Stomach (tissue), 9 donors: ENCODE measurements around the gene LCA5L. TPM values are rescaled to one million over a fixed set of nuclear protein-coding genes. Genes with fewer than 3 reads are reported as not detected.

Experiments used
- DNase-seq, 2 donors: peaks; one replicate each; pipeline versions ENCODE4 v3.0.0 to v3.0.0-alpha.2; 2013 to 2019
- H3K27ac ChIP-seq, 5 donors: fragments of 200-600 bp in 4 of 5; sonication (generic) in 4 of 5; one replicate each; pipeline ENCODE4 v1.5.1; 2013 to 2019; ENCODE audit warnings: mild to moderate bottlenecking in 1 of 5, moderate library complexity in 1 of 5
- H3K27me3 ChIP-seq, 3 donors: fragments of 200-600 bp; sonication (generic); one replicate each; pipeline ENCODE4 v1.5.1; 2017 to 2019; ENCODE audit warnings: mixed run types in 1 of 3
- H3K36me3 ChIP-seq, 4 donors: fragments of 200-600 bp; sonication (generic); 1 replicate in 3 of 4; 2 replicates in 1 of 4; pipeline ENCODE4 v1.5.1; 2016 to 2019
- H3K4me1 ChIP-seq, 4 donors: fragments of 200-600 bp; sonication (generic); one replicate each; pipeline ENCODE4 v1.5.1; 2016 to 2019
- H3K4me3 ChIP-seq, 4 donors: fragments of 200-600 bp; sonication (generic) in 3 of 4; one replicate each; pipeline ENCODE4 v1.5.1; 2016 to 2019; ENCODE audit warnings: mild to moderate bottlenecking in 1 of 4
- H3K9me3 ChIP-seq, 4 donors: fragments of 200-600 bp; sonication (generic); one replicate each; pipeline ENCODE4 v1.5.1; 2016 to 2019
- CTCF ChIP-seq, 7 experiments: fragments of 450-650 bp in 4 of 7; fragments of 200-600 bp in 3 of 7; sonication (generic) in 3 of 7; IDR thresholded peaks; one replicate each; pipeline ENCODE4 v1.5.1; 2016 to 2019; ENCODE audit warnings: antibody characterized with exemption in 7 of 7, control low read depth in 2 of 7, mild to moderate bottlenecking in 1 of 7
- EP300 ChIP-seq: sonication (generic); formaldehyde crosslinking; IDR thresholded peaks from one replicate; pipeline ENCODE4 v1.6.1; 2017; ENCODE audit warnings: antibody characterized with exemption
- POLR2A ChIP-seq, 4 donors: fragments of 450-650 bp; IDR thresholded peaks; one replicate each; pipeline ENCODE4 v1.6.1; 2016; ENCODE audit warnings: antibody characterized with exemption in 4 of 4, control low read depth in 2 of 4, mild to moderate bottlenecking in 1 of 4, moderate library complexity in 1 of 4
- POLR2AphosphoS5 ChIP-seq, 3 donors: sonication (generic); formaldehyde crosslinking; IDR thresholded peaks; one replicate each; pipeline ENCODE4 v1.6.1; 2016; ENCODE audit warnings: antibody characterized with exemption in 3 of 3
- WGBS, 5 donors: extraction: QIAGEN DNeasy Blood & Tissue Kit in 3 of 5; methylation state at CpG; one replicate each; pipeline versions ENCODE4 v1.1.5 to v1.1.7; 2013 to 2018; 5-methylcytosine and 5-hydroxymethylcytosine counted together
- intact Hi-C: fragments of 100-400 bp; cut with DNase I; formaldehyde crosslinking; loops from one replicate; pipeline ENCODE4 v1.15.1; 2023; ENCODE audit warnings: low total_unique reads
- polyA plus RNA-seq, 3 donors: library from polyadenylated mRNA; stranded (reverse); fragments of 200-250 nt; gene quantifications; one replicate each; pipeline ENCODE4 v1.2.3, GENCODE V29; 2013
- total RNA-seq, 5 donors: library from RNA; depleted of rRNA; stranded (reverse); fragments of >200 nt; gene quantifications; one replicate each; pipeline versions ENCODE4 v1.1.0 to v1.2.3, GENCODE V29; 2014 to 2016
- donor health status: healthy with polysubstance abuse.
- donor health status: Bipolar disorder and iron deficiency.
- donor health status: healthy.

The LCA5L gene
- total and polyA plus RNA-seq, 8 donors = 0.85 to 2.7 (median 1.8) TPM; not detected in 3

GRCh38 chr21:39466584-39466983 lies 21.0 kb upstream of the LCA5L start:
- TF ChIP-seq POLR2AphosphoS5 (IDR thresholded peaks at IDR 0.05) = no peak
- no peak for TF ChIP-seq POLR2A (IDR thresholded peaks at IDR 0.05)
- TF ChIP-seq EP300 = no peak
- TF ChIP-seq CTCF (IDR thresholded peaks at IDR 0.05) = no peak
- H3K36me3 ChIP-seq = peaks cover 0 to 14% (median 0%) of the 10 kb centered on the region in 4 donors
- intact Hi-C loops = no loop called here
- H3K9me3 ChIP-seq = no peaks in the 10 kb centered on the region
- DNase-seq = no peak
- H3K27me3 ChIP-seq = no peaks in the 10 kb centered on the region
- H3K27ac ChIP-seq = no peak overlapping the region
- H3K4me3 ChIP-seq = no peak overlapping the region
- no peaks in the 10 kb centered on the region for H3K4me1 ChIP-seq

- Histone ChIP-seq H3K9me3 (no peaks in the 10 kb centered on the region), H3K4me1 (no peaks in the 10 kb centered on the region), H3K27me3 (no peaks in the 10 kb centered on the region), H3K36me3 (peaks cover 0 to 14% (median 0%) of the 10 kb centered on the region in 4 donors), H3K4me3 (no peak overlapping the region), H3K27ac (no peak overlapping the region)
- 80 to 89% (median 82%) methylated on average over 3 of the region's 3 CpGs for WGBS, 5 donors
- intact Hi-C loops = no loop called here
- no peak for TF ChIP-seq POLR2A (IDR thresholded peaks at IDR 0.05)
- TF ChIP-seq CTCF (IDR thresholded peaks at IDR 0.05) = no peak
- TF ChIP-seq EP300 = no peak
- TF ChIP-seq POLR2AphosphoS5 (IDR thresholded peaks at IDR 0.05) = no peak
- DNase-seq = no peak
These were observed 17.7 kb upstream of the LCA5L start for GRCh38 chr21:39463308-39463707.

GRCh38 chr21:39461419-39461818 lies 15.8 kb upstream of the LCA5L start:
- intact Hi-C loops = no loop called here
- Histone ChIP-seq H3K4me1 (no peaks in the 10 kb centered on the region), H3K9me3 (no peaks in the 10 kb centered on the region), H3K4me3 (no peak overlapping the region), H3K27me3 (no peaks in the 10 kb centered on the region), H3K27ac (no peak overlapping the region), H3K36me3 (peaks cover 0 to 14% (median 0%) of the 10 kb centered on the region in 4 donors)
- TF ChIP-seq CTCF (IDR thresholded peaks at IDR 0.05) (no peak), EP300 (no peak), POLR2AphosphoS5 (IDR thresholded peaks at IDR 0.05) (no peak), POLR2A (IDR thresholded peaks at IDR 0.05) (no peak)
- DNase-seq = no peak
- whole genome bisulfite sequencing, 5 donors = 72 to 86% (median 81%) methylated on average over 3 of the region's 3 CpGs

GRCh38 chr21:39456665-39457064 lies 11.1 kb upstream of the LCA5L start:
- WGBS, 5 donors = 77 to 84% (median 83%) methylated on average over 3 of the region's 3 CpGs

More at GRCh38 chr21:39456665-39457064, 11.1 kb upstream of the LCA5L start:
- DNase-seq = no peak
- Histone ChIP-seq H3K36me3 (no peaks in the 10 kb centered on the region), H3K4me3 (no peak overlapping the region), H3K27me3 (no peaks in the 10 kb centered on the region), H3K9me3 (no peaks in the 10 kb centered on the region), H3K4me1 (no peaks in the 10 kb centered on the region), H3K27ac (no peak overlapping the region)
- intact Hi-C loops = no loop called here
- TF ChIP-seq POLR2A (IDR thresholded peaks at IDR 0.05) (no peak), CTCF (IDR thresholded peaks at IDR 0.05) (peak in 2 of 7 experiments; percentile 9 to 20)
